Raji (cell line): Measurements from ENCODE around the gene CES4A.

Experiments
- POLR2A ChIP-seq: IDR thresholded peaks from 2 replicates; pipeline ENCODE4 v1.6.1; 2011; ENCODE audit warnings: low read depth, low read length, control low read depth; ENCODE audit not compliant: insufficient read depth

The CES4A gene

GRCh38 chr16:66988197-66988788 lies at the start of gene CES4A:
TSS of gene CES4A (plus strand) at chr16:66988589. CDS start at chr16:66988773, 184 bp downstream.
- no peak for TF ChIP-seq POLR2A

- no peak for TF ChIP-seq POLR2A
These were observed 49.0 kb upstream of the CES4A start for GRCh38 chr16:66939366-66939765.

DNA sequence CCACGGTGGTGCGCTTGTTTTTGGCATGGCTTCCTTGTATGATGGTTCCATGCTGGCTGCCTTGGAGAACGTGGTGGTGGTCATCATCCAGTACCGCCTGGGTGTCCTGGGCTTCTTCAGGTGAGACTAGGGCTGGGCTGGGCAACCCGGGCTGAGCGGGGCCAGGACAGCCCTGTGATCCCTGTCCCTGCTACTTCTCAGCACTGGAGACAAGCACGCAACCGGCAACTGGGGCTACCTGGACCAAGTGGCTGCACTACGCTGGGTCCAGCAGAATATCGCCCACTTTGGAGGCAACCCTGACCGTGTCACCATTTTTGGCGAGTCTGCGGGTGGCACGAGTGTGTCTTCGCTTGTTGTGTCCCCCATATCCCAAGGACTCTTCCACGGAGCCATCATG lies 48.2 kb upstream of the CES4A start:
- TF ChIP-seq POLR2A: no peak

- no peak for TF ChIP-seq POLR2A
These were observed 45.4 kb upstream of the CES4A start for GRCh38 chr16:66942981-66943380.

DNA sequence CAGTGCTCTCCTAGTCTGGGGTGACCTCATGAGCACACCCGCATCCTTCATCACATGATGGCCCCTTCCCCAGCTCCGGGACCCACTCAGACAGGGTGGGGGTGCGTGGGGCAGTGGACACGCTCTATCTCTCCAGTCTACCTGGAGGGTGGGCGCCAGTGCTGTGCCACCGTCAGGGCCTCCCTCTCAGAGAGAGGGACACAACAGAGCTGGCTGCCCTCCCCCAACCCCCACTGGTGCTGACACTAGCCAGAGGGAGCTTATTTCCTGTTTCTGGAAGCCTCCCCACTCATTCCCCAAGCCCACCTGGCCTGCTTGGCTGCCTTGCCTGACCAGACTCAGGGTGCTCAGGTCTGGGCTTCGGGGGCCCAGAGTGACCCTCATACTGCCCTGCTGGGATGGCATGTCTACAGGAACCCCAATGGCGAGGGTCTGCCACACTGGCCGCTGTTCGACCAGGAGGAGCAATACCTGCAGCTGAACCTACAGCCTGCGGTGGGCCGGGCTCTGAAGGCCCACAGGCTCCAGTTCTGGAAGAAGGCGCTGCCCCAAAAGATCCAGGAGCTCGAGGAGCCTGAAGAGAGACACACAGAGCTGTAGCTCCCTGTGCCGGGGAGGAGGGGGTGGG lies 44.8 kb upstream of the CES4A start:
- TF ChIP-seq POLR2A: no peak

GRCh38 chr16:66944054-66944441 lies 44.3 kb upstream of the CES4A start:
- TF ChIP-seq POLR2A: no peak

DNA sequence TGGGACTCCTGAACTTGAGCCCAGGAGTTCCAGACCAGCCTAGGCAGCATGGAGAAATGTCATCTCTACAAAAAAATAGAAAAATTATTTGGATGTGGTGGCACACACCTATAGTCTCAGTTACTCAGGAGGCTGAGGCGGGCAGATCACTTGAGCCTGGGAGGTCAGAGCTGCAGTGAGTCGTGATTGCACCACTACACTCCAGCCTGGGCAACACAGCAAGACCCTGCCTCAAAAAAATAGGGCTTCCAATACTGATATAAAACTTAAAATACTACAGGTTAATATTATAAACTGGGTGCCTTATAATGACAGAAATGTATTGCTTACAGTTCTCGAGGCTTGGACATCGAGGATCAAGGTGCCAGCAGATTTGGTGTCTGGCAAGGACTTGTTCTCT lies 42.5 kb upstream of the CES4A start:
- no peak for TF ChIP-seq POLR2A

GRCh38 chr16:66946541-66946940 lies 41.8 kb upstream of the CES4A start:
- TF ChIP-seq POLR2A: no peak

GRCh38 chr16:66946974-66947301 lies 41.5 kb upstream of the CES4A start:
- no peak for TF ChIP-seq POLR2A

- TF ChIP-seq POLR2A: no peak
These were observed 40.9 kb upstream of the CES4A start for GRCh38 chr16:66947302-66948065.

DNA sequence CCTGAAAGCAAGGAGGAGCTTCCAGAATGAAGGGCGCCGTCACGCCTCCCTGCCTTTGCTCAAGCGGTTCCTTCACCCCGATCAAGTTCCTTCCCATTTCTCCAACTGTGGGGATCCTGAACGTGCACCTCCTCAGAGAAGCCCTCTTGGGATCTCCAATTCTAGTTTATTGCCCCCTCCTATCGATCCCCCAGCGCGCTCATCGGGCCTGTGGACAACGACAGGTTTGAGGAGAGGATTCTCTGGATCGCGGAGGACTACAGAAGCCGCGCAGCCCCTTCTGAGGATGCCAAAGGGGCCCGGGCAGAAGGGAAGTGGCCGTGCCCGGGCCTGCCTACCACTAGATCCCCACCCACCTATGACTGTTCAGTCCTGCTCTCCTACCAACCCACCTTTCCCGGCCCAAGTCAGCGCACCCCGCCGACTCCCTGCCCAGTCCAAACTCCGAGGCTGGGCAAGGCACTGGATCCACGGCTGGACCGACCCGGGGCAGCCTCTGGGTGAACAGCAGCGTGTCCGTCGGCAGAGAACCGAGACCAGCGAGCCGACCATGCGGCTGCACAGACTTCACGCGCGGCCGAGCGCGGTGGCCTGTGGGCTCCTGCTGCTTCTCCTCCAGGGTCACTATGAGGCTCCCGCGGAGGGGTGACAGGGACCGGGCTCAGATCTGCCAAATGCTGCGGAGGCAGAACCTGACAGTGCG lies 40.1 kb upstream of the CES4A start:
- no peak for TF ChIP-seq POLR2A

DNA sequence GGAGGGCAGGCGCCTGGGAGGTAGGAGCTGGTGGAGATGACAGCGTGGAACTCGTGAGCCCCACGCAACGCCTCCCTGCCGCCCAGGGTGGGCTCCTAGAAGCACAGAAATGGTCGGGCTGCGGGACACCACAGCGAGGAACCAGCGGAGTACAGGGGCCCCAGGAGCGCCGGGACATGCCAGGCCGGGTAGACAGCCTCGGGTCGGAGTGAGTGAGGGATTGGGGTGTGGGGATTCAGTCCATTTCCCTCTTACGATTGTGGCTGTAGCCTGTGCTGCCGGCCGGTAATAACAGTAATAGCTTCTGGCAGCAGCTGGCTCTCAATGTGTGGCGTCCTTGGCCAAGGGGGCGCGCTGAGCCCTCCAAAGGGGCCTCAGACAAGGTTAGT lies 39.6 kb upstream of the CES4A start:
- TF ChIP-seq POLR2A: no peak

DNA sequence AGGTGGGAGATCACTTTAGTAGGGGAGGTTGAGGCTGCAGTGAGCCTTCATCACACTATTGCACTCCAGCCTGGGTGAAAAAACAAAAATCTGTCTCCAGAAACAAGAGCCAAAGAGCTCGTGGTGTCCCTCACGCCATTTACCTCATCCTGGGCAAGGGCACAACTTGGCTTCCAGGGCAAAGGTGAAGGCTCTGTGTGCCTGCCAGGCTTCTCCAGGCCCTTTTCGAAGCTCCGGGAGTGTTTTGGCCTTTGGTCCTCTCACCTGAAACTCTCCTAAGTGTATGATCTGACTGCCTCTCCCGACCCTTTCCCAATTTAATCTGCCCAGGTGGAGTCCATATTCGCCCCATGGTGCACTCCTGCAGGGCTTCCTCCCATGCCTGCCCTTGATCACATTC lies 38.9 kb upstream of the CES4A start:
- TF ChIP-seq POLR2A: no peak

DNA sequence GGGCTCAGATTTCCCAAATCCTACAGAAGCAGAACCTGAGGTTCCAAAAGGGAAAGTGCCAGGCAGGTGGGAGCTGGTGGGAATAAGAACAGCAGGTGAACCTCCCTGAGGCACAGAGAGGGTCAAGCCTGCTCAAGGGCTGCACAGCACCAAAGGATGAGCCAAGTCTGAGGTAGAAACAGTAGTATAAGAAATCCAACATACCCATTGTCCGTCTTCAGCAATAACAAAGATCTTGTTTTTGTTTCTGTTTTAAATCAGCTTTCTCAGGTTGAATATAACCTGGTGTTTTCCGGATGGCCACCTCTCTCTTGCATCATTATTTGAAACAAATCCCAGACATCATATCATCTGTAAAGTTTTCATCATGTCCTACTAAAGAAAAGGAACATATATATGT lies 38.0 kb upstream of the CES4A start:
- no peak for TF ChIP-seq POLR2A

DNA sequence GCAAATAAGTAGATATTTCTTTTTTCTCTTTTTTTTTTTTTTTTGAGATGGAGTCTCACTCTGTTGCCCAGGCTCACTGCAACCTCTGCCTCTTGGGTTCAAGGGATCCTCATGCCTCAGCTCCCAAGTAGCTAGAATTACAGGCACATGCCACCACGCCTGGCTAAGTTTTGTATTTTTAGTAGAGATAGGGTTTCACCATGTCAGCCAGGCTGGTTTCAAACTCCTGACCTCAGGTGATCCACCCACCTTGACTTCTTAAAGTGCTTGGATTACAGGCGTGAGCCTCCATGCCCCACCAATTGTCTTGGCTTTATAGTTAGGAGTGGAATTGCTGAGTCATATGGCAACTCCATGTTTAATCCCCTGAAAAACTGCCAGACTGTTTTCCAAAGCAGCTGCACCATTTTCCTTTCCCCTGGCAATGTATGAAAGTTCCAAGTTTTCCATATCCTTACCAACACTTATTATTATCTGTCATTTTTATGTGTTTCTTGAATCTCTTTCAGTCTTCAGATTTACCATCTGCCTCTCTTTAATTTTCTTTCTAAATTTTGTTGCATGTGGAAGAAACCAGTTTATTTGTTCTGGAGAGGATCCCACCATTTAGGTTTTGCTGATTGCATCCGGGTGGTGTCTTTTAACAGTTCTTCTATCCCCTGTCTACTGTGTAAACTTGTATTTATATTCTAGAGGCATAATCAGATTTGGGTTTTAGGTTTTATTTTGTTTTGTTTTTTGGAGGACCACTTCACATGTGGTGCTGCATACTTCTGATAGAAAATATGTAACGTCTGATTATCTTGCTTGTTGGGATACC lies 37.2 kb upstream of the CES4A start:
- no peak for TF ChIP-seq POLR2A
